Lower leg skin (tissue), 3 donors: Measurements from ENCODE around the gene FRA10AC1.

Source experiments
- POLR2A ChIP-seq, 2 donors: fragments of 450-650 bp; IDR thresholded peaks; one replicate each; pipeline ENCODE4 v1.6.1; 2016 to 2017; ENCODE audit warnings: antibody characterized with exemption in 2 of 2, mild to moderate bottlenecking in 1 of 2, moderate library complexity in 1 of 2
- TF ChIP-seq, protein P1 (sequence below), 3 donors: fragments of 450-650 bp; IDR thresholded peaks; one replicate each; pipeline ENCODE4 v1.5.1; 2016; ENCODE audit warnings: antibody characterized with exemption in 3 of 3, mild to moderate bottlenecking in 3 of 3, moderate library complexity in 2 of 3

DNA sequence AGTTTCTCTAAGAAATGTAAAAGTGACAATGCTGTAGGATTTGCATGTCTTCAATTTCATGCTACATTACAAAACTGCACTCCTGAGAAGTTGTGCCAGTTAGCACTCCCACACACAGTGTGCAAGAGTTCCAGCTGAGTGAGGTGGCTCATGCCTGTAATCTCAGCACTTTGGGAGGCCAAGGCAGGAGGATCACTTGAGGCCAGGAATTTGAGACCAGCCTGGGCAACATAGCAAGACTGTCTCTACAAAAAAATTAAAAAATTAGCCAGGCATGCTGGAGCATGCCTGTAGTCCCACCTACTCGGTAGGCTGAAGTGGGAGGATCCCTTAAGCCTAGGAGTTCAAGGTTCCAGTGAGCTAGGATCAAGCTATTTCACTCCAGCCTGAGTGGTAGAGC is 44.6 kb downstream of the FRA10AC1 start:
- TF ChIP-seq, protein P1, sequence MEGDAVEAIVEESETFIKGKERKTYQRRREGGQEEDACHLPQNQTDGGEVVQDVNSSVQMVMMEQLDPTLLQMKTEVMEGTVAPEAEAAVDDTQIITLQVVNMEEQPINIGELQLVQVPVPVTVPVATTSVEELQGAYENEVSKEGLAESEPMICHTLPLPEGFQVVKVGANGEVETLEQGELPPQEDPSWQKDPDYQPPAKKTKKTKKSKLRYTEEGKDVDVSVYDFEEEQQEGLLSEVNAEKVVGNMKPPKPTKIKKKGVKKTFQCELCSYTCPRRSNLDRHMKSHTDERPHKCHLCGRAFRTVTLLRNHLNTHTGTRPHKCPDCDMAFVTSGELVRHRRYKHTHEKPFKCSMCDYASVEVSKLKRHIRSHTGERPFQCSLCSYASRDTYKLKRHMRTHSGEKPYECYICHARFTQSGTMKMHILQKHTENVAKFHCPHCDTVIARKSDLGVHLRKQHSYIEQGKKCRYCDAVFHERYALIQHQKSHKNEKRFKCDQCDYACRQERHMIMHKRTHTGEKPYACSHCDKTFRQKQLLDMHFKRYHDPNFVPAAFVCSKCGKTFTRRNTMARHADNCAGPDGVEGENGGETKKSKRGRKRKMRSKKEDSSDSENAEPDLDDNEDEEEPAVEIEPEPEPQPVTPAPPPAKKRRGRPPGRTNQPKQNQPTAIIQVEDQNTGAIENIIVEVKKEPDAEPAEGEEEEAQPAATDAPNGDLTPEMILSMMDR (IDR thresholded peaks at IDR 0.05) = no peak
- no peak for TF ChIP-seq POLR2A (IDR thresholded peaks at IDR 0.05)
